Aorta (tissue), 5 donors: ENCODE measurements around the gene SARS1. TPM values are rescaled to one million over a fixed set of nuclear protein-coding genes. Genes with fewer than 3 reads are reported as not detected.

Experiments used
- ATAC-seq: fragments of 200-7000 bp; cut with Tn5 transposase; one replicate; pipeline ENCODE4 v1.9.1; 2022; ENCODE audit warnings: moderate library complexity; ENCODE audit not compliant: low FRiP score
- DNase-seq, 2 donors: peaks; one replicate each; pipeline ENCODE4 v3.0.0-alpha.2; 2020
- H3K27ac ChIP-seq, 2 donors: one replicate each; pipeline ENCODE4 v1.5.1; 2013; ENCODE audit warnings: low read length in 2 of 2, mild to moderate bottlenecking in 2 of 2, moderate library complexity in 2 of 2, control low read depth in 1 of 2, inconsistent platforms in 1 of 2, low read depth in 1 of 2
- H3K27me3 ChIP-seq, 2 donors: one replicate each; pipeline ENCODE4 v1.6.1; 2013; ENCODE audit warnings: control low read depth in 1 of 2, low read length in 1 of 2, mild to moderate bottlenecking in 1 of 2, moderate library complexity in 1 of 2; ENCODE audit not compliant: insufficient read depth in 2 of 2, control insufficient read depth in 1 of 2
- H3K36me3 ChIP-seq, 2 donors: one replicate each; pipeline ENCODE4 v1.6.1; 2013; ENCODE audit warnings: control low read depth in 1 of 2, low read length in 1 of 2, mild to moderate bottlenecking in 1 of 2; ENCODE audit not compliant: insufficient read depth in 2 of 2, control insufficient read depth in 1 of 2
- H3K4me1 ChIP-seq, 2 donors: one replicate each; pipeline ENCODE4 v1.6.1; 2013; ENCODE audit warnings: low read length in 2 of 2, control low read depth in 1 of 2, mild to moderate bottlenecking in 1 of 2, moderate library complexity in 1 of 2; ENCODE audit not compliant: insufficient read depth in 2 of 2, control insufficient read depth in 1 of 2
- H3K4me3 ChIP-seq, 2 donors: one replicate each; pipeline ENCODE4 v1.5.1; 2013; ENCODE audit warnings: low read length in 2 of 2, control low read depth in 1 of 2, mild to moderate bottlenecking in 1 of 2
- H3K9me3 ChIP-seq: one replicate; pipeline ENCODE4 v1.6.1; 2013; ENCODE audit warnings: mild to moderate bottlenecking, low read length; ENCODE audit not compliant: control insufficient read depth
- WGBS, 2 donors: extraction: QIAGEN DNeasy Blood & Tissue Kit; methylation state at CpG; one replicate each; pipeline ENCODE4 v1.1.7; 2013; 5-methylcytosine and 5-hydroxymethylcytosine counted together
- intact Hi-C, 2 donors: fragments of 100-400 bp; cut with DNase I; formaldehyde crosslinking; loops; one replicate each; pipeline versions ENCODE4 v1.14.2 to v1.15.0; 2022
- polyA plus RNA-seq, 2 donors: library from polyadenylated mRNA; stranded (reverse); fragments of 200-250 nt; gene quantifications; one replicate each; pipeline ENCODE4 v1.2.3, GENCODE V29; 2013
- total RNA-seq, 2 donors: library from RNA; stranded (reverse); fragmentation: NEBNext Ultra II Directional; extraction: Animal tissue kit (Norgen Biotek cat#: 25700); gene quantifications; one replicate each; pipeline ENCODE4 v1.2.1, GENCODE V29; 2021
- donor health status: healthy with polysubstance abuse.
- donor health status: Bipolar disorder and iron deficiency.
- donor health status: DM: no; HTN: no; CAD: no.
- donor health status: DM: no; HTN: no; CAD: no.
- donor health status: DM: yes; HTN: yes; CAD: no.

SARS1 gene
- total and polyA plus RNA-seq, 4 donors = 109 to 159 (median 117) TPM

GRCh38 chr1:109190189-109190588 lies 23.5 kb upstream of the SARS1 start:
- 84 to 87% methylated on average over 7 of the region's 7 CpGs for WGBS, 2 donors
- no peaks in the 10 kb centered on the region for H3K27me3 ChIP-seq
- DNase-seq = no peak
- intact Hi-C loops = no loop called here
- H3K27ac ChIP-seq = no peak overlapping the region
- H3K36me3 ChIP-seq = no peaks in the 10 kb centered on the region
- H3K4me1 ChIP-seq = no peaks in the 10 kb centered on the region
- no peaks in the 10 kb centered on the region for H3K9me3 ChIP-seq
- no peak overlapping the region for H3K4me3 ChIP-seq
- ATAC-seq = no peak

- 82 to 88% methylated on average over 8 of the region's 8 CpGs for WGBS, 2 donors
- H3K27ac ChIP-seq = no peak overlapping the region
- H3K4me3 ChIP-seq = no peak overlapping the region
- intact Hi-C loops = no loop called here
- H3K36me3 ChIP-seq = no peaks in the 10 kb centered on the region
- no peaks in the 10 kb centered on the region for H3K27me3 ChIP-seq
- H3K4me1 ChIP-seq = no peaks in the 10 kb centered on the region
- ATAC-seq (no peak), DNase-seq (no peak)
- H3K9me3 ChIP-seq = no peaks in the 10 kb centered on the region
These were observed 22.3 kb upstream of the SARS1 start for GRCh38 chr1:109191377-109191776.

- intact Hi-C loops = no loop called here
- no peak overlapping the region for H3K27ac ChIP-seq
- no peak for ATAC-seq
These were observed 21.8 kb upstream of the SARS1 start for GRCh38 chr1:109191891-109192290.

GRCh38 chr1:109192433-109192832 lies 21.3 kb upstream of the SARS1 start:
- intact Hi-C loops = no loop called here
- 30 to 48% methylated on average over 4 of the region's 4 CpGs for whole genome bisulfite sequencing, 2 donors
- Histone ChIP-seq H3K27ac (no peak overlapping the region), H3K27me3 (no peaks in the 10 kb centered on the region), H3K4me1 (no peaks in the 10 kb centered on the region), H3K4me3 (no peak overlapping the region), H3K36me3 (no peaks in the 10 kb centered on the region), H3K9me3 (no peaks in the 10 kb centered on the region)
- DNase-seq (no peak), ATAC-seq (no peak)

More at GRCh38 chr1:109191891-109192290, 21.8 kb upstream of the SARS1 start:
- Histone ChIP-seq H3K4me3 (no peak overlapping the region), H3K27me3 (no peaks in the 10 kb centered on the region), H3K36me3 (no peaks in the 10 kb centered on the region), H3K4me1 (no peaks in the 10 kb centered on the region), H3K9me3 (no peaks in the 10 kb centered on the region)
- no peak for DNase-seq

GRCh38 chr1:109193653-109194590 lies 19.8 kb upstream of the SARS1 start:
- intact Hi-C loops = no loop called here
- no peak overlapping the region for H3K4me3 ChIP-seq
- DNase-seq (no peak), ATAC-seq (no peak)
- no peaks in the 10 kb centered on the region for H3K9me3 ChIP-seq
- H3K27me3 ChIP-seq = no peaks in the 10 kb centered on the region
- no peak overlapping the region for H3K27ac ChIP-seq
- no peaks in the 10 kb centered on the region for H3K36me3 ChIP-seq
- no peaks in the 10 kb centered on the region for H3K4me1 ChIP-seq
- WGBS, 2 donors = 66 to 72% methylated on average over 14 of the region's 14 CpGs

GRCh38 chr1:109197158-109198042 lies 16.3 kb upstream of the SARS1 start:
- DNase-seq = peak; percentile 73 to 82
- 55 to 57% methylated on average over 10 of the region's 10 CpGs for WGBS, 2 donors
- H3K27ac ChIP-seq = peak overlapping the region in 1 of 2 donors; percentile 9

GRCh38 chr1:109198043-109198695 lies 15.5 kb upstream of the SARS1 start:
- peak; percentile 71 to 76 for DNase-seq

More at GRCh38 chr1:109197158-109198042, 16.3 kb upstream of the SARS1 start:
- intact Hi-C loops = no loop called here
- peak; percentile 59 for ATAC-seq
- H3K36me3 ChIP-seq = no peaks in the 10 kb centered on the region
- no peaks in the 10 kb centered on the region for H3K9me3 ChIP-seq
- H3K4me1 ChIP-seq = no peaks in the 10 kb centered on the region
- no peaks in the 10 kb centered on the region for H3K27me3 ChIP-seq
- no peak overlapping the region for H3K4me3 ChIP-seq

GRCh38 chr1:109198745-109199144 lies 15.0 kb upstream of the SARS1 start:
- Histone ChIP-seq H3K27ac (no peak overlapping the region), H3K4me3 (no peak overlapping the region)
- ATAC-seq = no peak

More at GRCh38 chr1:109198043-109198695, 15.5 kb upstream of the SARS1 start:
- Histone ChIP-seq H3K4me1 (no peaks in the 10 kb centered on the region), H3K27me3 (no peaks in the 10 kb centered on the region), H3K27ac (peak overlapping the region in 1 of 2 donors; percentile 9), H3K9me3 (no peaks in the 10 kb centered on the region), H3K4me3 (no peak overlapping the region), H3K36me3 (no peaks in the 10 kb centered on the region)
- 34 to 37% methylated on average over 6 of the region's 6 CpGs for WGBS, 2 donors
- intact Hi-C loops = no loop called here
- peak; percentile 72 for ATAC-seq

More at GRCh38 chr1:109198745-109199144, 15.0 kb upstream of the SARS1 start:
- H3K4me1 ChIP-seq = no peaks in the 10 kb centered on the region
- no peaks in the 10 kb centered on the region for H3K36me3 ChIP-seq
- no peaks in the 10 kb centered on the region for H3K27me3 ChIP-seq
- WGBS, 2 donors = 89 to 90% methylated on average over 4 of the region's 4 CpGs
- H3K9me3 ChIP-seq = no peaks in the 10 kb centered on the region
- intact Hi-C loops = no loop called here
- DNase-seq = no peak
